IMR-90 (cell line): Measurements from ENCODE around the gene HYAL2. TPM values are rescaled to one million over a fixed set of nuclear protein-coding genes. Genes with fewer than 3 reads are reported as not detected.
A peak's percentile ranks its signal among the peaks of the same experiment; 100 is the strongest.

Source experiments
- ATAC-seq: fragments of 200-7000 bp; cut with Tn5 transposase; 2 replicates; pipeline ENCODE4 v1.9.1; 2020; ENCODE audit warnings: low read depth, mild to moderate bottlenecking, moderate library complexity
- BruUV-seq: library from RNA; stranded (reverse); fragments of 400-500 nt; replicated peaks from 2 replicates; lab custom pipeline; 2021; lab: Mats Ljungman, UMichigan
- CTCF ChIA-PET: fragments of 300-600 bp; formaldehyde crosslinking; extraction: SDS; loops from one replicate; lab custom pipeline; 2021; ENCODE audit warnings: antibody characterized with exemption; lab: Yijun Ruan, JAX
- POLR2A ChIA-PET: fragments of 300-600 bp; sonication (Branson Sonifier 250); formaldehyde crosslinking; loops from one replicate; lab custom pipeline; 2022; ENCODE audit warnings: antibody characterized with exemption; ENCODE audit not compliant: unreplicated experiment; lab: Charles Lee
- DNase-seq: peaks from one replicate; pipeline ENCODE4 v3.0.0; 2013
- H2AFZ ChIP-seq: replicated peaks from 2 replicates; pipeline ENCODE3; 2013; ENCODE audit warnings: low read length, mild to moderate bottlenecking; ENCODE audit not compliant: poor library complexity
- H2AK5ac ChIP-seq: 2 replicates; pipeline ENCODE4 v1.6.1; 2013; ENCODE audit warnings: low read depth, low read length, inconsistent platforms
- H2AK9ac ChIP-seq: replicated peaks from 2 replicates; pipeline ENCODE3; 2013; ENCODE audit warnings: mild to moderate bottlenecking, low read depth, low read length, moderate library complexity; ENCODE audit not compliant: poor library complexity
- H2BK120ac ChIP-seq: 2 replicates; pipeline ENCODE4 v1.6.1; 2013; ENCODE audit warnings: low read depth, low read length, inconsistent platforms
- H2BK15ac ChIP-seq: 3 replicates; pipeline ENCODE4 v1.6.1; 2013; ENCODE audit warnings: low read depth, low read length, inconsistent platforms
- H2BK20ac ChIP-seq: 2 replicates; pipeline ENCODE4 v1.6.1; 2013; ENCODE audit warnings: low read depth, mild to moderate bottlenecking, inconsistent platforms, low read length, moderate library complexity
- H2BK5ac ChIP-seq: 2 replicates; pipeline ENCODE4 v1.6.1; 2013; ENCODE audit warnings: mild to moderate bottlenecking, low read depth, low read length, inconsistent platforms; ENCODE audit not compliant: poor library complexity, severe bottlenecking
- H3K14ac ChIP-seq: replicated peaks from 2 replicates; pipeline ENCODE4 v1.6.1; 2013; ENCODE audit warnings: low read depth, low read length, inconsistent platforms
- H3K18ac ChIP-seq: 2 replicates; pipeline ENCODE4 v1.6.1; 2013; ENCODE audit warnings: low read depth, low read length, control low read depth
- H3K23ac ChIP-seq: 2 replicates; pipeline ENCODE4 v1.6.1; 2013; ENCODE audit warnings: low read depth, low read length, inconsistent platforms
- H3K27ac ChIP-seq: 2 replicates; pipeline ENCODE4 v1.5.1; 2013; ENCODE audit warnings: mild to moderate bottlenecking, control low read depth, low read length; ENCODE audit not compliant: insufficient read depth
- H3K27me3 ChIP-seq: 2 replicates; pipeline ENCODE4 v1.6.1; 2013; ENCODE audit warnings: low read length; ENCODE audit not compliant: control insufficient read depth, insufficient read depth
- H3K36me3 ChIP-seq: 2 replicates; pipeline ENCODE4 v1.6.1; 2013; ENCODE audit warnings: low read length, mixed read lengths; ENCODE audit not compliant: control insufficient read depth, insufficient read depth
- H3K4ac ChIP-seq: 2 replicates; pipeline ENCODE4 v1.6.1; 2013; ENCODE audit warnings: low read depth, low read length, inconsistent platforms
- H3K4me1 ChIP-seq: 2 replicates; pipeline ENCODE4 v1.6.1; 2013; ENCODE audit warnings: low read length, mixed read lengths; ENCODE audit not compliant: control insufficient read depth, insufficient read depth
- H3K4me2 ChIP-seq: 2 replicates; pipeline ENCODE4 v1.6.1; 2013; ENCODE audit warnings: low read depth, mild to moderate bottlenecking, control low read depth, low read length, moderate library complexity
- H3K4me3 ChIP-seq: 2 replicates; pipeline ENCODE4 v1.5.1; 2013; ENCODE audit warnings: low read depth, mild to moderate bottlenecking, control low read depth, low read length, moderate library complexity; ENCODE audit not compliant: insufficient read depth
- H3K56ac ChIP-seq: 2 replicates; pipeline ENCODE4 v1.6.1; 2013; ENCODE audit warnings: low read length, inconsistent platforms; ENCODE audit not compliant: insufficient read depth; ENCODE audit errors: extremely low read depth
- H3K79me1 ChIP-seq, 2 experiments: 2 replicates each; pipeline ENCODE4 v1.6.1; 2013; ENCODE audit warnings: low read length in 2 of 2, inconsistent platforms in 1 of 2, low read depth in 1 of 2
- H3K9ac ChIP-seq: 2 replicates; pipeline ENCODE4 v1.6.1; 2013; ENCODE audit warnings: low read depth, low read length, control low read depth
- H3K9me1 ChIP-seq: 2 replicates; pipeline ENCODE4 v1.6.1; 2013; ENCODE audit warnings: low read length, inconsistent platforms; ENCODE audit not compliant: insufficient read depth
- H3K9me3 ChIP-seq: 2 replicates; pipeline ENCODE4 v1.6.1; 2013; ENCODE audit warnings: low read length; ENCODE audit not compliant: control insufficient read depth, insufficient read depth
- H4K20me1 ChIP-seq: 2 replicates; pipeline ENCODE4 v1.6.1; 2013; ENCODE audit warnings: low read length, inconsistent platforms; ENCODE audit not compliant: insufficient read depth
- H4K5ac ChIP-seq: 2 replicates; pipeline ENCODE4 v1.6.1; 2013; ENCODE audit warnings: mild to moderate bottlenecking, low read depth, low read length, control low read depth
- H4K8ac ChIP-seq, 2 experiments: 2 replicates each; pipeline ENCODE4 v1.6.1; 2013; ENCODE audit warnings: low read depth in 2 of 2, low read length in 2 of 2, control low read depth in 1 of 2, inconsistent platforms in 1 of 2
- H4K91ac ChIP-seq: 2 replicates; pipeline ENCODE4 v1.6.1; 2013; ENCODE audit warnings: low read depth, low read length, inconsistent platforms; ENCODE audit not compliant: insufficient read depth
- BHLHE40 ChIP-seq: fragments of 150-350 bp; IDR thresholded peaks from 2 replicates; pipeline ENCODE4 v1.6.1; 2016; ENCODE audit warnings: mild to moderate bottlenecking, low read depth, low read length
- MAFK ChIP-seq: IDR thresholded peaks from 2 replicates; pipeline ENCODE4 v1.6.1; 2012; ENCODE audit warnings: low read depth, low read length, improper control_type of control experiment
- RFX5 ChIP-seq: IDR thresholded peaks from 2 replicates; pipeline ENCODE4 v1.8.0; 2012; ENCODE audit warnings: low read depth, mild to moderate bottlenecking, low read length, moderate library complexity
- WGBS, 2 experiments: methylation state at CpG; one replicate each; pipeline versions ENCODE4 v1.1.5 to v1.1.7; 2013; ENCODE audit warnings: missing lambda C conversion rate in 2 of 2; ENCODE audit not compliant: insufficient read length in 1 of 2; ENCODE audit errors: extremely low coverage in 2 of 2; 5-methylcytosine and 5-hydroxymethylcytosine counted together
- dilution Hi-C: fragments of 300-500 bp; cut with HindIII; formaldehyde crosslinking; loops from one replicate; pipeline ENCODE4 v1.14.3; 2018; ENCODE audit warnings: low sequenced_read_pairs; ENCODE audit not compliant: unreplicated experiment
- in situ Hi-C: fragments of 300-500 bp; cut with MboI; formaldehyde crosslinking; loops from 3 replicates; pipeline ENCODE4 v1.14.3; 2019; ENCODE audit warnings: low sequenced_read_pairs, inconsistent platforms, mixed read lengths
- intact Hi-C: fragments of 100-400 bp; cut with micrococcal nuclease; formaldehyde crosslinking; loops from 2 replicates; pipeline ENCODE4 v1.10.0; 2022
- polyA plus RNA-seq, 3 experiments: library from polyadenylated mRNA; depleted of rRNA; stranded (reverse); fragments of >200 nt; gene quantifications; 2 replicates each; pipeline ENCODE4 v1.2.3, GENCODE V29; 2012; ENCODE audit warnings: low replicate concordance in 1 of 3
- total RNA-seq: library from RNA; depleted of rRNA; stranded (reverse); fragments of >200 nt; gene quantifications from 2 replicates; pipeline ENCODE4 v1.2.3, GENCODE V29; 2012
- TF ChIP-seq, protein P1 (sequence below): fragments of 150-350 bp; IDR thresholded peaks from 2 replicates; pipeline ENCODE4 v1.6.1; 2017; ENCODE audit warnings: mild to moderate bottlenecking, antibody characterized with exemption, low read length, low read depth

The HYAL2 gene
- total and polyA plus RNA-seq, 2 of the 4 experiments (the other 2 are of a cell fraction): 56.8 to 104 TPM

GRCh38 chr3:50275141-50275995, 47.2 kb downstream of the HYAL2 start:
- H4K5ac ChIP-seq: no peak overlapping the region
- no peak overlapping the region for H3K9ac ChIP-seq
- peak overlapping the region; percentile 24 for H2AK9ac ChIP-seq
- H3K14ac ChIP-seq: no peak overlapping the region
- DNase-seq (no peak), ATAC-seq (no peak)
- H3K4me2 ChIP-seq: no peak overlapping the region
- ChIA-PET CTCF (interaction anchor here (0.7 kb wide), 1 partner anchor 50 kb away, joined by 3 read pairs; no protein-coding TSS in a partner anchor), POLR2A (no interaction called here)
- H2BK15ac ChIP-seq: no peak overlapping the region
- H4K8ac ChIP-seq: no peak overlapping the region
- H3K18ac ChIP-seq: no peak overlapping the region
- peak overlapping the region; percentile 13 for H2AFZ ChIP-seq
- BruUV-seq: no TSS peak
- peaks cover 4% of the 10 kb centered on the region; the same call in 1 of the 2 replicates for H3K9me1 ChIP-seq
- H2BK120ac ChIP-seq: no peak overlapping the region
- no peaks in the 10 kb centered on the region for H4K20me1 ChIP-seq
- in situ Hi-C loops: no loop called here
- H3K9me3 ChIP-seq: no peaks in the 10 kb centered on the region
- no peak overlapping the region for H2AK5ac ChIP-seq
- H3K4me3 ChIP-seq: no peak overlapping the region
- H3K27ac ChIP-seq: no peak overlapping the region
- H3K27me3 ChIP-seq: no peaks in the 10 kb centered on the region
- 49% methylated on average over 32 of the region's 65 CpGs; no CpG with 5 or more reads in 1 of the 2 experiments for WGBS, 2 experiments
- H2BK20ac ChIP-seq: no peak overlapping the region
- no peak overlapping the region for H2BK5ac ChIP-seq
- H3K23ac ChIP-seq: no peak overlapping the region
- TF ChIP-seq RFX5: no peak
- TF ChIP-seq BHLHE40: no peak
- TF ChIP-seq, protein P1, sequence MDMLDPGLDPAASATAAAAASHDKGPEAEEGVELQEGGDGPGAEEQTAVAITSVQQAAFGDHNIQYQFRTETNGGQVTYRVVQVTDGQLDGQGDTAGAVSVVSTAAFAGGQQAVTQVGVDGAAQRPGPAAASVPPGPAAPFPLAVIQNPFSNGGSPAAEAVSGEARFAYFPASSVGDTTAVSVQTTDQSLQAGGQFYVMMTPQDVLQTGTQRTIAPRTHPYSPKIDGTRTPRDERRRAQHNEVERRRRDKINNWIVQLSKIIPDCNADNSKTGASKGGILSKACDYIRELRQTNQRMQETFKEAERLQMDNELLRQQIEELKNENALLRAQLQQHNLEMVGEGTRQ: no peak
- TF ChIP-seq MAFK: no peak
- H3K4me1 ChIP-seq: peaks cover 9% of the 10 kb centered on the region
- intact Hi-C loops: no loop called here
- peaks cover 3 to 9% of the 10 kb centered on the region in 2 experiments; a peak in 3 of 4 replicates for H3K79me1 ChIP-seq
- dilution Hi-C loops: no loop called here
- H3K36me3 ChIP-seq: peaks cover 20% of the 10 kb centered on the region; the same call in 1 of the 2 replicates
- no peak overlapping the region for H4K91ac ChIP-seq
- no peak overlapping the region for H3K56ac ChIP-seq
- H3K4ac ChIP-seq: no peak overlapping the region
